ENCODE measurements around the gene BICD2. TPM values are rescaled to one million over a fixed set of nuclear protein-coding genes. Genes with fewer than 3 reads are reported as not detected.

Gene BICD2
- total and polyA plus RNA-seq, 4 donors, result 2.5 to 16.0 (median 11.2) TPM

DNA sequence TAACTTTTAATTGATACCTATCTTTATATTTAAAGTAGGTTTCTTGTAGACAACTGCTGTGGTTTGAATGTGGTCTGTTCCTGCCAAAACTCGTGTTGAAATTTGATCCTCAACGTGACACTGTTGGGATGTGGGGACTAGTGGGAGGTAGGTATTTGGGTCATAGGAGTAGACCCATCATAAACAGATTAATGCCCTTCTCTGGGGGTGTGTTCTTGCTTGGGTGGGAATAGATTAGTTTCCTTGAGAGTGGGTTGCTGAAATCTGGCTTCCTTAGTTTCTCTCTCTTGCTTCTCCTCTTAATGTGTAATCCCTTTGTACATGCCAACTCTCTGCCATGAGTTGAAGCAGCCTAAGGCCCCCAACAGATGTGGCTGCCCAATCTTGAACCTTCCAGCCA lies 60.1 kb downstream of the BICD2 start:
- H3K9me3 ChIP-seq (ENCODE audit: control insufficient read depth in 4 of 4, low read length in 3 of 4), result no peaks in the 10 kb centered on the region
- DNase-seq (ENCODE audit: low spot score), result no peak
- TF ChIP-seq SP1 (IDR thresholded peaks at IDR 0.05) (no peak), FOXA1 (IDR thresholded peaks at IDR 0.05) (no peak), HNF4G (IDR thresholded peaks at IDR 0.05) (no peak), GABPA (IDR thresholded peaks at IDR 0.05 in 1 of 2, conservative IDR thresholded peaks at IDR 0.05 in 1 of 2) (no peak), TAF1 (conservative IDR thresholded peaks at IDR 0.05) (no peak), YY1 (IDR thresholded peaks at IDR 0.05) (no peak), HNF4A (conservative IDR thresholded peaks at IDR 0.05) (no peak)
- TF ChIP-seq, protein P1, sequence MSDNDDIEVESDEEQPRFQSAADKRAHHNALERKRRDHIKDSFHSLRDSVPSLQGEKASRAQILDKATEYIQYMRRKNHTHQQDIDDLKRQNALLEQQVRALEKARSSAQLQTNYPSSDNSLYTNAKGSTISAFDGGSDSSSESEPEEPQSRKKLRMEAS (IDR thresholded peaks at IDR 0.05), result no peak
- TF ChIP-seq, protein P2, sequence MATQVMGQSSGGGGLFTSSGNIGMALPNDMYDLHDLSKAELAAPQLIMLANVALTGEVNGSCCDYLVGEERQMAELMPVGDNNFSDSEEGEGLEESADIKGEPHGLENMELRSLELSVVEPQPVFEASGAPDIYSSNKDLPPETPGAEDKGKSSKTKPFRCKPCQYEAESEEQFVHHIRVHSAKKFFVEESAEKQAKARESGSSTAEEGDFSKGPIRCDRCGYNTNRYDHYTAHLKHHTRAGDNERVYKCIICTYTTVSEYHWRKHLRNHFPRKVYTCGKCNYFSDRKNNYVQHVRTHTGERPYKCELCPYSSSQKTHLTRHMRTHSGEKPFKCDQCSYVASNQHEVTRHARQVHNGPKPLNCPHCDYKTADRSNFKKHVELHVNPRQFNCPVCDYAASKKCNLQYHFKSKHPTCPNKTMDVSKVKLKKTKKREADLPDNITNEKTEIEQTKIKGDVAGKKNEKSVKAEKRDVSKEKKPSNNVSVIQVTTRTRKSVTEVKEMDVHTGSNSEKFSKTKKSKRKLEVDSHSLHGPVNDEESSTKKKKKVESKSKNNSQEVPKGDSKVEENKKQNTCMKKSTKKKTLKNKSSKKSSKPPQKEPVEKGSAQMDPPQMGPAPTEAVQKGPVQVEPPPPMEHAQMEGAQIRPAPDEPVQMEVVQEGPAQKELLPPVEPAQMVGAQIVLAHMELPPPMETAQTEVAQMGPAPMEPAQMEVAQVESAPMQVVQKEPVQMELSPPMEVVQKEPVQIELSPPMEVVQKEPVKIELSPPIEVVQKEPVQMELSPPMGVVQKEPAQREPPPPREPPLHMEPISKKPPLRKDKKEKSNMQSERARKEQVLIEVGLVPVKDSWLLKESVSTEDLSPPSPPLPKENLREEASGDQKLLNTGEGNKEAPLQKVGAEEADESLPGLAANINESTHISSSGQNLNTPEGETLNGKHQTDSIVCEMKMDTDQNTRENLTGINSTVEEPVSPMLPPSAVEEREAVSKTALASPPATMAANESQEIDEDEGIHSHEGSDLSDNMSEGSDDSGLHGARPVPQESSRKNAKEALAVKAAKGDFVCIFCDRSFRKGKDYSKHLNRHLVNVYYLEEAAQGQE (IDR thresholded peaks at IDR 0.05), result no peak
- TF ChIP-seq, protein P3, sequence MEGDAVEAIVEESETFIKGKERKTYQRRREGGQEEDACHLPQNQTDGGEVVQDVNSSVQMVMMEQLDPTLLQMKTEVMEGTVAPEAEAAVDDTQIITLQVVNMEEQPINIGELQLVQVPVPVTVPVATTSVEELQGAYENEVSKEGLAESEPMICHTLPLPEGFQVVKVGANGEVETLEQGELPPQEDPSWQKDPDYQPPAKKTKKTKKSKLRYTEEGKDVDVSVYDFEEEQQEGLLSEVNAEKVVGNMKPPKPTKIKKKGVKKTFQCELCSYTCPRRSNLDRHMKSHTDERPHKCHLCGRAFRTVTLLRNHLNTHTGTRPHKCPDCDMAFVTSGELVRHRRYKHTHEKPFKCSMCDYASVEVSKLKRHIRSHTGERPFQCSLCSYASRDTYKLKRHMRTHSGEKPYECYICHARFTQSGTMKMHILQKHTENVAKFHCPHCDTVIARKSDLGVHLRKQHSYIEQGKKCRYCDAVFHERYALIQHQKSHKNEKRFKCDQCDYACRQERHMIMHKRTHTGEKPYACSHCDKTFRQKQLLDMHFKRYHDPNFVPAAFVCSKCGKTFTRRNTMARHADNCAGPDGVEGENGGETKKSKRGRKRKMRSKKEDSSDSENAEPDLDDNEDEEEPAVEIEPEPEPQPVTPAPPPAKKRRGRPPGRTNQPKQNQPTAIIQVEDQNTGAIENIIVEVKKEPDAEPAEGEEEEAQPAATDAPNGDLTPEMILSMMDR (IDR thresholded peaks at IDR 0.05; ENCODE audit: low read depth, low read length, missing input control), result no peak
- H3K9ac ChIP-seq (ENCODE audit: low read depth in 1 of 2, low read length in 2 of 2), result no peak overlapping the region
- no peaks in the 10 kb centered on the region for H3K27me3 ChIP-seq (ENCODE audit: control insufficient read depth in 4 of 4, insufficient read depth in 4 of 4, low read length in 3 of 4)
- H3K4me3 ChIP-seq (ENCODE audit: low read depth in 1 of 3, low read length in 3 of 3), result no peak overlapping the region
- 78% methylated on average over 2 of the region's 2 CpGs for WGBS
- H3K36me3 ChIP-seq (ENCODE audit: control insufficient read depth in 4 of 4, insufficient read depth in 3 of 4, low read depth in 1 of 4, low read length in 3 of 4), result no peaks in the 10 kb centered on the region
- no peak overlapping the region for H3K27ac ChIP-seq (ENCODE audit: low read depth in 1 of 2, low read length in 2 of 2)
- no peaks in the 10 kb centered on the region for H3K4me1 ChIP-seq (ENCODE audit: control insufficient read depth in 4 of 4, insufficient read depth in 4 of 4, low read length in 3 of 4)

DNA sequence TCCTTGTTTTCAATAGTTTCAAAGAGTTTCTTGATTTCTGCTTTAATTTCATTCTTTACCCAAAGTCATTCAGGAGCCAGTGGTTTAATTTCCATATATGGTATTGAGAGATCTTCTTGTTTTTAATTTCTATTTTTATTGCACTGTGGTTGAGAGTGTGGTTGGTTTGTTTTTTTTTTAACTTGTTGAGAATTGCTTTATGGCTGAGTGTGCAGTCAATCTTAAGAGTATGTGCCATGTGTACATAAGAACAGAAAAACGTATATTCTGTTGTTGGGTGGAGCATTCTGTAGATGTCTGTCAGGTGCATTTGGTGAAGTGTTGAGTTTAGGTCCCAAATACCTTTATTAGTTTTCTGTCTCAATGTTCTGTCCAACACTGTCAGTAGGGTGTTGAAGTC lies 68.0 kb downstream of the BICD2 start:
- no peak for DNase-seq (ENCODE audit: low spot score)
- H3K27me3 ChIP-seq (ENCODE audit: control insufficient read depth in 4 of 4, insufficient read depth in 4 of 4, low read length in 3 of 4), result no peaks in the 10 kb centered on the region
- H3K27ac ChIP-seq (ENCODE audit: low read depth in 1 of 2, low read length in 2 of 2), result no peak overlapping the region
- WGBS, result 68% methylated on average over 1 of the region's 1 CpG
- H3K36me3 ChIP-seq (ENCODE audit: control insufficient read depth in 4 of 4, insufficient read depth in 3 of 4, low read depth in 1 of 4, low read length in 3 of 4), result no peaks in the 10 kb centered on the region
- H3K9me3 ChIP-seq (ENCODE audit: control insufficient read depth in 4 of 4, low read length in 3 of 4), result peaks cover under 1 to 5% (median 3%) of the 10 kb centered on the region in 4 donors
- H3K4me1 ChIP-seq (ENCODE audit: control insufficient read depth in 4 of 4, insufficient read depth in 4 of 4, low read length in 3 of 4), result no peaks in the 10 kb centered on the region
- no peak overlapping the region for H3K9ac ChIP-seq (ENCODE audit: low read depth in 1 of 2, low read length in 2 of 2)
- H3K4me3 ChIP-seq (ENCODE audit: low read depth in 1 of 3, low read length in 3 of 3), result no peak overlapping the region
- TF ChIP-seq EGR1 (IDR thresholded peaks at IDR 0.05; ENCODE audit: low read depth in 2 of 2) (no peak), FOXA2 (IDR thresholded peaks at IDR 0.05) (no peak), SP1 (IDR thresholded peaks at IDR 0.05) (no peak), JUND (IDR thresholded peaks at IDR 0.05) (no peak), TAF1 (conservative IDR thresholded peaks at IDR 0.05) (no peak), RXRA (IDR thresholded peaks at IDR 0.05) (no peak), GABPA (IDR thresholded peaks at IDR 0.05 in 1 of 2, conservative IDR thresholded peaks at IDR 0.05 in 1 of 2) (no peak), FOXA1 (IDR thresholded peaks at IDR 0.05) (no peak), RAD21 (IDR thresholded peaks at IDR 0.05) (no peak), HNF4A (conservative IDR thresholded peaks at IDR 0.05) (no peak), YY1 (IDR thresholded peaks at IDR 0.05) (no peak), HNF4G (IDR thresholded peaks at IDR 0.05) (no peak)
- TF ChIP-seq, protein P3 (IDR thresholded peaks at IDR 0.05; ENCODE audit: low read depth, low read length, missing input control), result no peak
- TF ChIP-seq, protein P4, sequence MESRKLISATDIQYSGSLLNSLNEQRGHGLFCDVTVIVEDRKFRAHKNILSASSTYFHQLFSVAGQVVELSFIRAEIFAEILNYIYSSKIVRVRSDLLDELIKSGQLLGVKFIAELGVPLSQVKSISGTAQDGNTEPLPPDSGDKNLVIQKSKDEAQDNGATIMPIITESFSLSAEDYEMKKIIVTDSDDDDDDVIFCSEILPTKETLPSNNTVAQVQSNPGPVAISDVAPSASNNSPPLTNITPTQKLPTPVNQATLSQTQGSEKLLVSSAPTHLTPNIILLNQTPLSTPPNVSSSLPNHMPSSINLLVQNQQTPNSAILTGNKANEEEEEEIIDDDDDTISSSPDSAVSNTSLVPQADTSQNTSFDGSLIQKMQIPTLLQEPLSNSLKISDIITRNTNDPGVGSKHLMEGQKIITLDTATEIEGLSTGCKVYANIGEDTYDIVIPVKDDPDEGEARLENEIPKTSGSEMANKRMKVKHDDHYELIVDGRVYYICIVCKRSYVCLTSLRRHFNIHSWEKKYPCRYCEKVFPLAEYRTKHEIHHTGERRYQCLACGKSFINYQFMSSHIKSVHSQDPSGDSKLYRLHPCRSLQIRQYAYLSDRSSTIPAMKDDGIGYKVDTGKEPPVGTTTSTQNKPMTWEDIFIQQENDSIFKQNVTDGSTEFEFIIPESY (IDR thresholded peaks at IDR 0.05), result no peak
- TF ChIP-seq, protein P5, sequence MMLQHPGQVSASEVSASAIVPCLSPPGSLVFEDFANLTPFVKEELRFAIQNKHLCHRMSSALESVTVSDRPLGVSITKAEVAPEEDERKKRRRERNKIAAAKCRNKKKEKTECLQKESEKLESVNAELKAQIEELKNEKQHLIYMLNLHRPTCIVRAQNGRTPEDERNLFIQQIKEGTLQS (IDR thresholded peaks at IDR 0.05), result no peak
- TF ChIP-seq, protein P1 (IDR thresholded peaks at IDR 0.05), result no peak
- TF ChIP-seq, protein P2 (IDR thresholded peaks at IDR 0.05), result no peak
